Measurements from ENCODE around the gene CD1B.
"Not testable (repeated sequence)": the region's sequence is repeated elsewhere in the genome, so short reads cannot be mapped to it uniquely, and the experiment has no call there.

Gene CD1B

DNA sequence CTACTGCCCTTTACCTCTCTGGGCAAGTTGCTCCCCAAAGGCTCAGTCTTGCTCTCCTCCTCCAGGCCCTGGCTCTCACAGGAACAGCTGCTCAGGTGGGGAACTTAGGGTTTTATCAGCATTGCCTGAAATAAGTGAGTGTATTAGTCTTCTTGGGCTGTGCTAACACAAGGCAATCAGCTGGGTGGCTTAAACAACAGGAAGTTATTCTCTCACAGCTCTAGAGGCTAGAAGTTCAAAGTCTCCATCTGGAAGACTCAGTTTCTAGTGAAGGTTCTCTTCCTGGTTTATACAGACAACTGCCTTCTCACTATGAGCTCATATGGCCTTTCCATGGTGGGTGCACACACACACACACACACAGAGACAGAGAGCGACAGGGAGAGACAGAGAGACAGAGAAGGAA is 44.4 kb downstream of the CD1B start:
- no peak overlapping the region for H3K4me3 ChIP-seq (ENCODE audit: low read length)
- no peak for TF ChIP-seq ZNF274 (IDR thresholded peaks at IDR 0.05; ENCODE audit: low read depth, low read length)

DNA sequence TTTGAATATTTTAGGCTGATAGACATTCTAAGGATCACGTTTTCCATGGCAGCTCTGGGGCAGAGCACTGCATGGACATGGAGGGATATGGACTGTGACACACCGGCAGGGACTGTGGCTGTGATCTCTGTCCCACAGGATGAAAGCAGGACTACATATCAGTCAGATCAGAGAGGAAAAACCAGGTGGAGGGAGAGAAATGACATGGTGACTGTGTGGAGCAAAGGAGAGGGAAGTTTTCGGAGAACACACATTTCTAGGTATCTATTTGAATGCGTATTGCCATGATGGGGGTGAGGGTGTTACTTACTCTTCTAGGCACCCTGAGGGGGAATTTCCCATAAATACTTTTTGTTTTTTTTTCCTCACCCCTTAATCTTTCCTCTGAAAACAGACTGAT is 44.8 kb downstream of the CD1B start:
- TF ChIP-seq ZNF274 (IDR thresholded peaks at IDR 0.05; ENCODE audit: low read depth, low read length): no peak
- no peak overlapping the region; the same call in 1 of the 2 replicates for H3K4me3 ChIP-seq (ENCODE audit: low read length)

DNA sequence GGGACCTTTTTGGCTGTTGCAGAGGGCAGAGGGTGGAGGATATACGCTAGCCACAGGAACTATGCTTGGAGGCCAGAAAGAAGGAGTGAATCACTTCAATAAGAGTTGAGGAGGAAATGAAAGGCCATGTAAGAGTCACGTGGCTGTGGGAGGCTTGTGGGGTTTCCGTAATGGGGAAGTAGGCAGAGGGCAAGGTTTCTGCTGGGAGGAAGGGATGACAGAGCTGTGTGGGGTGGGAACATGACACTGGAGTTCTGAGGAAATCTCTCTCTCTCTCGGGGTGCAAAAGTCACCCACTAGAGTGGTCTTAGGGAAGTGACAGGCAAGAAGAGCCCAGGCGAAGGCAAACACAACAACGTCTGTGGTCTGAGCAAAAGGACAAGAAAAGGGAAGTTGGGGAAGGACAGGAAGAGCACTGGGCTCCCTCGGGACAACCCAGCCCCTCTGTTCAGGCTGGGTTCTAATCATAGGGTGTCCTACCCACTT is 45.5 kb downstream of the CD1B start:
- peak overlapping the region; percentile 8; the same call in 1 of the 2 replicates for H3K4me3 ChIP-seq (ENCODE audit: low read length)
- TF ChIP-seq ZNF274 (IDR thresholded peaks at IDR 0.05; ENCODE audit: low read depth, low read length): no peak

DNA sequence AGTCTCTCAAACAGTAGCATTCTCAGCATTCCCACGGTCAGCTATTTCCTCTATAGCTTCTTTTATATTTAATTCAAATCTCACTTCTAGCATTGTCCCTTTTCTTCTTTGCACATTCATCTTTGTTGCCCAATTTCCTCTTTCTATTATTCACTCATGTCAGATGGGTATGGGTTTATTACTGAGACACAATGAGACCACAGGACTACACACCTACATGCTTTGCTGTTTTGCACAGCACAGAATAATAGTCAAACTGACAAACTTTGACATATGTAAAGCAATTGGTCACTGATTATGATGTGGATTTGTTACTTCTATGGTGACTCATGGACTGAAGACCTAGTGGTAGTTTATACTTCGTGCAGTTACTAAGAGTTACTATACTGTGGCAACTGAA is 47.4 kb downstream of the CD1B start:
- no peak for TF ChIP-seq ZNF274 (IDR thresholded peaks at IDR 0.05; ENCODE audit: low read depth, low read length)
- H3K4me3 ChIP-seq (ENCODE audit: low read length): no peak overlapping the region

DNA sequence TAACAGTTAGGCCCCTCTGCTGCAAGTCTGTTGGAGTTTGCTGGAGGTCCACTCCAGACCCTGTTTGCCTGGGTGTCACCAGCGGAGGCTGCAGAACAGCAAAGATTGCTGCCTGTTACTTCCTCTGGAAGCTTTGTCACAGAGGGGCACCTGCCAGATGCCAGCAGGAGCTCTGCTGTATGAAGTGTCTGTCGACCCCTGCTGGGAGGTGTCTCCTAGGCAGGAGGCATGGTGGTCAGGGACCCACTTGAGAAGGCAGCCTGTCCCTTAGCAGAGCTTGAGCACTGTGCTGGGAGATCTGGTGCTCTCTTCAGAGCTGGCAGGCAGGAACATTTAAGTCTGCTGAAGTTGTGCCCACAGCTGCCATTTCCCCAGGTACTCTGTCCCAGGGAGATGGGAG is 48.9 kb downstream of the CD1B start:
- not testable (repeated sequence) for H3K4me3 ChIP-seq (ENCODE audit: low read length)
